Measurements from ENCODE around the gene DBNDD1. TPM values are rescaled to one million over a fixed set of nuclear protein-coding genes. Genes with fewer than 3 reads are reported as not detected.
A peak's percentile ranks its signal among the peaks of the same experiment; 100 is the strongest.

Gene DBNDD1
- total and polyA plus RNA-seq, 2 donors (not counting 1 experiment from before 2014, with no cell fraction given) = 3.1 to 72.1 TPM

DNA sequence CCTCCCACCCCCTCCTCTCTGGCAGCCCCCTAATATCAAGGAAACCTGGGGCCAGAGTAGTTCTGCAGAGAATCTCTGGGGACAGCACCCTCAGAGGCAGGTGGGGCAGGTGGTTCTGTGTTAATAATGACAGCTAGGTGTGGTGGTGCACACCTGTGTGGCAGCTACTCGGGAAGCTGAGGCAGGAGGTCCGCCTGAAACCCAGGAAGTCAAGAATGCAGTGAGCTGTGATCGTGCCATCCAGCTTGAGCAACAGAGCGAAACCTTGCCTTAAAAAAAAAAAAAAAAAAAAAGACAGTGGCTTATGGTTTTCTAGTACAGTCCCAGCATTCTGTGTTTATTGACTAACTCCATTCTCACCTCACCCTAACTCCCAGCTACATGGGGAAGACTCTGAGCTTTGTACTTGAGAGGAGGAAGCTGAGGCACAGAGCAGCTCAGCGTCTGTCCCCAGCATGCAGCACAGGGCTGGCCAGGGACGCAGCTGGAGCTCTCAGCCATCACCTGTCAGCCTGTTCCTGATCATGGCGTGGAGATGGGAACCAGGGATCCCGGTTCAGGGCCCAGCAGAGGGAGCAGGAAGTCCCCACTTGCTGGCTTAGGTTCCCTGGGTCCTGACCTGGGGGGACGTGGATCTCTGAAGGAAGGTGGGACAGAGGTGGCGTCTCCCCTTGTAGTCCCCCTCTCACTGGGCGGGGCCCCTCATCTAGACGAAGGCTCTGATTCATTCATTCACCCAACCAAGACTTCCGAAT is 6.1 kb downstream of the DBNDD1 start:
- Histone ChIP-seq H3K4me3 (ENCODE audit: control extremely low read depth in 1 of 5, extremely low read depth in 1 of 5, insufficient read depth in 1 of 5, low read depth in 2 of 5, low read length in 4 of 5) (peak overlapping the region in 2 of 5 experiments; percentile 4 to 17), H3K9me3 (ENCODE audit: control extremely low read depth in 1 of 3, control insufficient read depth in 2 of 3, insufficient read depth in 1 of 3, low read length in 2 of 3) (peaks cover 0 to 18% (median 3%) of the 10 kb centered on the region in 3 donors), H3K79me2 (ENCODE audit: control insufficient read depth, insufficient read depth, low read length) (no peaks in the 10 kb centered on the region), H3K36me3 (replicated peaks in 1 of 2; ENCODE audit: control extremely low read depth in 1 of 2, control insufficient read depth in 1 of 2, extremely low read depth in 1 of 2, insufficient read depth in 2 of 2, low read length in 1 of 2) (no peaks in the 10 kb centered on the region), H3K27ac (ENCODE audit: low read length in 2 of 2) (no peak overlapping the region), H3K4me2 (replicated peaks; ENCODE audit: low read depth, low read length, poor library complexity, severe bottlenecking) (peak overlapping the region; percentile 50), H3K4me1 (ENCODE audit: control insufficient read depth in 2 of 2, insufficient read depth in 2 of 2, low read length in 2 of 2) (peaks cover 45 to 55% of the 10 kb centered on the region in 2 donors), H3K9ac (ENCODE audit: low read length) (peak overlapping the region; percentile 12), H3K27me3 (replicated peaks in 1 of 4; ENCODE audit: control extremely low read depth in 1 of 4, control insufficient read depth in 3 of 4, insufficient read depth in 4 of 4, low read length in 3 of 4) (peaks cover 0 to 1% (median 0%) of the 10 kb centered on the region in 4 experiments), H4K20me1 (ENCODE audit: control insufficient read depth, insufficient read depth, low read length, poor library complexity, severe bottlenecking) (peaks cover 11% of the 10 kb centered on the region), H2AFZ (ENCODE audit: insufficient read depth, low read depth, low read length, poor library complexity, severe bottlenecking) (no peak overlapping the region)
- ChIA-PET CTCF (no interaction called here), POLR2A (interaction anchor here (0.6 to 0.7 kb wide), 3 partner anchors 62 to 1526 kb away, joined by 4 read pairs; no protein-coding TSS in a partner anchor)
- no peak for DNase-seq
- no peak for ATAC-seq (ENCODE audit: low read depth)
- H3K27ac Mint-ChIP-seq = peak overlapping the region; percentile 69
- peak overlapping the region; percentile 70 for H3K4me3 Mint-ChIP-seq
- TF ChIP-seq, protein P1, sequence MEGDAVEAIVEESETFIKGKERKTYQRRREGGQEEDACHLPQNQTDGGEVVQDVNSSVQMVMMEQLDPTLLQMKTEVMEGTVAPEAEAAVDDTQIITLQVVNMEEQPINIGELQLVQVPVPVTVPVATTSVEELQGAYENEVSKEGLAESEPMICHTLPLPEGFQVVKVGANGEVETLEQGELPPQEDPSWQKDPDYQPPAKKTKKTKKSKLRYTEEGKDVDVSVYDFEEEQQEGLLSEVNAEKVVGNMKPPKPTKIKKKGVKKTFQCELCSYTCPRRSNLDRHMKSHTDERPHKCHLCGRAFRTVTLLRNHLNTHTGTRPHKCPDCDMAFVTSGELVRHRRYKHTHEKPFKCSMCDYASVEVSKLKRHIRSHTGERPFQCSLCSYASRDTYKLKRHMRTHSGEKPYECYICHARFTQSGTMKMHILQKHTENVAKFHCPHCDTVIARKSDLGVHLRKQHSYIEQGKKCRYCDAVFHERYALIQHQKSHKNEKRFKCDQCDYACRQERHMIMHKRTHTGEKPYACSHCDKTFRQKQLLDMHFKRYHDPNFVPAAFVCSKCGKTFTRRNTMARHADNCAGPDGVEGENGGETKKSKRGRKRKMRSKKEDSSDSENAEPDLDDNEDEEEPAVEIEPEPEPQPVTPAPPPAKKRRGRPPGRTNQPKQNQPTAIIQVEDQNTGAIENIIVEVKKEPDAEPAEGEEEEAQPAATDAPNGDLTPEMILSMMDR (IDR thresholded peaks at IDR 0.05) = no peak
- TF ChIP-seq EZH2 (IDR thresholded peaks at IDR 0.05; ENCODE audit: borderline replicate concordance, insufficient read depth, low read depth, low read length, poor library complexity, severe bottlenecking) = no peak
- intact Hi-C loops (cut with micrococcal nuclease) = loop anchor here (10.0 kb wide), 1 partner anchor 88 kb away; the partner anchor contains the start of gene TUBB3
- no peaks in the 10 kb centered on the region for H3K9me3 Mint-ChIP-seq (ENCODE audit: insufficient read depth)
- 36% methylated on average over 9 of the region's 13 CpGs for WGBS (ENCODE audit: insufficient coverage)
- peaks cover 6% of the 10 kb centered on the region for H3K27me3 Mint-ChIP-seq
- H3K4me1 Mint-ChIP-seq = peaks cover 60% of the 10 kb centered on the region

DNA sequence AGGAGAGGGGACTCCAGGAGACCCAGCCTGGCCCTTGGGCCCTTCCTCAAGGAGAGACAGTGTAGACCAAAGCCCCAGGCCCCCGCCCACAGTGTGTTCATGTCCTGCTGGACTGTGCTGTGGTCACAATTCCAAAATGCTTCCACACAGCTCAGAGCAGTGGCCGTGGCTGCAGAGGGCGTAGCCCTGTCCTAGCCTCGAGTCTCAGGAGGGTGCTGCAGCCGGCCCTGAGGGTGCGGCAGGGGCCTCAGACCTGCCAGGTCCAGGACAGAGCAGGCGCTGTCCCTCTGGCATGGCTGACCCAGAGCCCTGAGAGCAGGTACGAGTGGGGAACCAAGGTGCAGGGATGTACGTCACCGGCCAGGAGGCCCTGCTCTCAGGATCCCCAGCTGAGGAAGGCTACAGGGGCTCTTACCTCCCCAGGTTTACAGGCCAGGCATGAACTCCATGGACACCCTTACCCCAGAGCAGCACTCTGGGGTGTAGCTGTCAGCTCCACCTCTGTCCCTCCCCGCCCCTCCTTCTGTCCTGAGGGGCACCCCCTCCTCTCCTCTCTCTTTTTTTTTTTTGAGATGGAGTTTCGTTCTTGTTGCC is 7.3 kb downstream of the DBNDD1 start:
- Histone ChIP-seq H3K79me2 (ENCODE audit: control insufficient read depth, insufficient read depth, low read length) (no peaks in the 10 kb centered on the region), H4K20me1 (ENCODE audit: control insufficient read depth, insufficient read depth, low read length, poor library complexity, severe bottlenecking) (peaks cover 15% of the 10 kb centered on the region), H3K4me1 (ENCODE audit: control insufficient read depth in 2 of 2, insufficient read depth in 2 of 2, low read length in 2 of 2) (peaks cover 53 to 64% of the 10 kb centered on the region in 2 donors), H3K27me3 (replicated peaks in 1 of 4; ENCODE audit: control extremely low read depth in 1 of 4, control insufficient read depth in 3 of 4, insufficient read depth in 4 of 4, low read length in 3 of 4) (no peaks in the 10 kb centered on the region), H3K27ac (ENCODE audit: low read length in 2 of 2) (no peak overlapping the region), H3K36me3 (replicated peaks in 1 of 2; ENCODE audit: control extremely low read depth in 1 of 2, control insufficient read depth in 1 of 2, extremely low read depth in 1 of 2, insufficient read depth in 2 of 2, low read length in 1 of 2) (no peaks in the 10 kb centered on the region), H3K4me3 (ENCODE audit: control extremely low read depth in 1 of 5, extremely low read depth in 1 of 5, insufficient read depth in 1 of 5, low read depth in 2 of 5, low read length in 4 of 5) (no peak overlapping the region), H2AFZ (ENCODE audit: insufficient read depth, low read depth, low read length, poor library complexity, severe bottlenecking) (no peak overlapping the region), H3K9me3 (ENCODE audit: control extremely low read depth in 1 of 3, control insufficient read depth in 2 of 3, insufficient read depth in 1 of 3, low read length in 2 of 3) (peaks cover 0 to 28% (median 3%) of the 10 kb centered on the region in 3 donors), H3K4me2 (replicated peaks; ENCODE audit: low read depth, low read length, poor library complexity, severe bottlenecking) (peak overlapping the region; percentile 40), H3K9ac (ENCODE audit: low read length) (no peak overlapping the region)
- Mint-ChIP-seq H3K4me3 (no peak overlapping the region), H3K9me3 (ENCODE audit: insufficient read depth) (no peaks in the 10 kb centered on the region), H3K27ac (no peak overlapping the region), H3K27me3 (peaks cover 6% of the 10 kb centered on the region), H3K4me1 (peaks cover 65% of the 10 kb centered on the region)
- no peak for ATAC-seq (ENCODE audit: low read depth)
- no peak for DNase-seq
- CTCF ChIA-PET = no interaction called here
- intact Hi-C loops (cut with micrococcal nuclease) = loop anchor here (10.0 kb wide), 1 partner anchor 87 kb away; the partner anchor contains the start of gene TUBB3
- WGBS (ENCODE audit: insufficient coverage) = 93% methylated on average over 10 of the region's 12 CpGs
- POLR2A ChIA-PET = no interaction called here
- TF ChIP-seq, protein P1 (IDR thresholded peaks at IDR 0.05) = no peak
- TF ChIP-seq EZH2 (IDR thresholded peaks at IDR 0.05; ENCODE audit: borderline replicate concordance, insufficient read depth, low read depth, low read length, poor library complexity, severe bottlenecking) = no peak
